Measurements from ENCODE around the gene CHCHD4. TPM values are rescaled to one million over a fixed set of nuclear protein-coding genes. Genes with fewer than 3 reads are reported as not detected.

Gene CHCHD4
- total and polyA plus RNA-seq, 2 of the 13 experiments (the other 11 are each of a cell fraction or from before 2014, with no cell fraction given): 15.8 to 24.1 TPM

- TF ChIP-seq HCFC1 (IDR thresholded peaks at IDR 0.05; ENCODE audit: low read depth, low read length) (no peak), MLXIP (CRISPR knock-in tag; IDR thresholded peaks at IDR 0.05; ENCODE audit: borderline replicate concordance) (no peak), KAT8 (CRISPR knock-in tag; IDR thresholded peaks at IDR 0.05) (no peak), HDAC2 (CRISPR knock-in tag; IDR thresholded peaks at IDR 0.05) (no peak), LRRFIP1 (CRISPR knock-in tag; conservative IDR thresholded peaks at IDR 0.05) (no peak), ZSCAN5A (CRISPR knock-in tag; IDR thresholded peaks at IDR 0.05; ENCODE audit: borderline replicate concordance) (no peak), CEBPG (CRISPR knock-in tag; IDR thresholded peaks at IDR 0.05) (no peak), THAP7 (CRISPR knock-in tag; IDR thresholded peaks at IDR 0.05) (no peak), THYN1 (CRISPR knock-in tag; IDR thresholded peaks at IDR 0.05; ENCODE audit: borderline replicate concordance, low read depth) (no peak), SP140L (CRISPR knock-in tag; IDR thresholded peaks at IDR 0.05; ENCODE audit: borderline replicate concordance) (no peak)
Observed at GRCh38 chr3:14133876-14134275, 9.2 kb upstream of the CHCHD4 start (continued).
